Measurements from ENCODE around the gene ZIK1.

The ZIK1 gene

GRCh38 chr19:57637379-57637778 lies 53.4 kb downstream of the ZIK1 start:
- Mint-ChIP-seq H3K4me3 (no peak overlapping the region), H3K27ac (no peak overlapping the region), H3K9me3 (peaks cover 78% of the 10 kb centered on the region), H3K36me3 (ENCODE audit: low read depth) (peaks cover 80% of the 10 kb centered on the region), H3K4me1 (ENCODE audit: low read depth) (peaks cover 16% of the 10 kb centered on the region), H3K27me3 (ENCODE audit: low read depth) (no peaks in the 10 kb centered on the region)

GRCh38 chr19:57641715-57642234 lies 57.8 kb downstream of the ZIK1 start:
- no peak overlapping the region for H3K27ac Mint-ChIP-seq
- peaks cover 89% of the 10 kb centered on the region for H3K9me3 Mint-ChIP-seq
- H3K4me3 Mint-ChIP-seq = no peak overlapping the region
- no peaks in the 10 kb centered on the region for H3K27me3 Mint-ChIP-seq (ENCODE audit: low read depth)
- H3K36me3 Mint-ChIP-seq (ENCODE audit: low read depth) = peaks cover 71% of the 10 kb centered on the region
- H3K4me1 Mint-ChIP-seq (ENCODE audit: low read depth) = no peaks in the 10 kb centered on the region

GRCh38 chr19:57642396-57643046 lies 58.6 kb downstream of the ZIK1 start:
- Mint-ChIP-seq H3K4me1 (ENCODE audit: low read depth) (no peaks in the 10 kb centered on the region), H3K36me3 (ENCODE audit: low read depth) (peaks cover 64% of the 10 kb centered on the region), H3K27me3 (ENCODE audit: low read depth) (no peaks in the 10 kb centered on the region), H3K27ac (no peak overlapping the region), H3K4me3 (no peak overlapping the region), H3K9me3 (peaks cover 89% of the 10 kb centered on the region)
